GM18858 (cell line): ENCODE data around the gene KRTAP4-2.
"Not testable (repeated sequence)": the region's sequence is repeated elsewhere in the genome, so short reads cannot be mapped to it uniquely, and the experiment has no call there.

Experiments used
- ATAC-seq: cut with Tn5 transposase; IDR thresholded peaks from one replicate; pipeline ENCODE4 v1.9.1; 2021; ENCODE audit not compliant: unreplicated experiment

The KRTAP4-2 gene

GRCh38 chr17:41163828-41164227 lies 14.2 kb downstream of the KRTAP4-2 start:
- ATAC-seq, result no peak

GRCh38 chr17:41160648-41161047 lies 17.4 kb downstream of the KRTAP4-2 start, which contains the start of gene KRTAP4-4:
TSS of gene KRTAP4-4 (minus strand) at chr17:41160748. CDS start at chr17:41160691, 57 bp downstream.
- no peak for ATAC-seq

- ATAC-seq, result not testable (repeated sequence)
Measured at GRCh38 chr17:41160190-41160589, 17.8 kb downstream of the KRTAP4-2 start.

DNA sequence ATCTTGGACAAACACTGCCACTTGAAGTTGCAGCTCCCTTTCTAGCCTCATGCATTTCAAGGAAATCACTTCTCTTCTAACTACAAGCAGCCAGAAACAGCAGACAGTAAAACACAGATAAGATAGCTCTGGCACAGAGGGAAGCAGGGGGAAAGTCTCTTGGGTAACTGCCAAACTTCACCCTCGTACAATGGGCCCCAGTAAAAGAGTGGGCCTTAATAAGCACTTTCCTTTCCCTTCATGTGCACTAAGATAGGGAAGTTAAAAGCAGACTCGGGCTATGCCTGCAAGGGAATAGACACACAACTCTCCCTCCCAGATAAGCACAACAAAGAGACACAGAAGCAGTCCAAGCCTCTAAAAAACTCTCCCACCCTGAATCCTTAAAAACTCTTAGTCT lies 24.2 kb downstream of the KRTAP4-2 start:
- ATAC-seq, result no peak

DNA sequence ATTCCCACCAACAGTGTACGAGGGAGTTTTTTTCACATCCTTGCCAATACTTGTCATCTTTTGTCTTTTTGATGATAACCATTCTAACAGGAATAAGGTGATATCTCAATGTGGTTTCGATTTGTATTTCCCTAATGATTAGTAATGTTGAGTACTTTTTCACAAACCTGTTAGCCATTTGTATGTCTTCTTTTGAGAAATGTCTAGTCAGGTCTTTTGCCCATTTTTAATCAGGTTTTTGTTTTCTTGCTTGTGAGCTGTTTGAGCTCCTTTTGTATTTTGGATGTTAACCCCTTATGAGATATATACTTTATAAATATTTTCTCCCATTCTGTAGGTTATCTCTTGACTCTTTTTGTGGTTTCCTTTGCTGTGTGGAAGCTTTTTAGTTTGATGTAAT lies 26.5 kb downstream of the KRTAP4-2 start:
- ATAC-seq, result no peak

- ATAC-seq, result no peak
Measured at GRCh38 chr17:41150026-41150425, 28.0 kb downstream of the KRTAP4-2 start.

DNA sequence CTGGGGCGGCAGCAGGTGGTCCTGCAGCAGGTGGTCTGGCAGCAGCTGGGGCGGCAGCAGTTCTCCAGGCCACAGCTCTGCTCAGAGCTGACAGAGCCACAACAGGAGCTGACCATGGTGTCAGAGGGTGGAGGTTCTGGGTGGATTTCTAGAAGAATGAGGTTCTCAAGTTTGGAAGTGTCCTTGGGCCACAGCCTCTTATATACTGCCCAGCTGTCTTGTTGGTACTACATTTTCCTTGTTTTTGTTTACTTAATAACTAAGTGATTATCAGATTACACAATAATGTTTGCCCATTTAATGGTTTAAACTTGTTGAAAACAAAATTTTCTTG lies 28.4 kb downstream of the KRTAP4-2 start, which contains the start of gene KRTAP4-5:
TSS of gene KRTAP4-5 (minus strand) at position 174 of the 334 bp plus-strand sequence. CDS start at position 116, 58 bp downstream.
- ATAC-seq, result no peak

DNA sequence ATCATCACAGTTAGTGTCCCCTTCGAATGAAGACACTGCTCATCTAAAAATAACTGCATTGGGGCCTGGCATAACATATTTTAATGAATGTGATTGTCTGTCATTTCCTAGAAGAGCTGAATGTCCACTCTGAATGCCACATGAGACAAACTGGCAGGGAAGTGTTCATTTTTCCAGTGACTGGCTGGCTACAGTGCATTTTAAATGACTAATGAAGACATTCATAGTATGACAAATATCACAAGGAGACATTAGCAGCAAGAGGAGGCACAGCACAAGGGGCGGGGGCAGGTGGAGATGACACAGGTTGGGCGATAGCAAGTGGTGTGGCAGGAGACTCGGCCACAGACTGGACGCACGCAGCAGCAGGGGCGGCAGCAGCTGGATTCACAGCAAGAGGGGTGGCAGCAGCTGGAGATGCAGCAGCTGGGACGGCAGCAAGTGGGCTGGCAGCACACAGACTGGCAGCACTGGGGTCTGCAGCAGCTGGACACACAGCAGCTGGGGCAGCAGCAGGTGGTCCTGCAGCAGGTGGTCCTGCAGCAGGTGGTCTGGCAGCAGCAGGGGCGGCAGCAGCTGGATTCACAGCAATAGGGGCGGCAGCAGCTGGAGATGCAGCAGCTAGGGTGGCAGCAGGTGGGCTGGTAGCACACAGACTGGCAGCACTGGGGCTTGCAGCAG lies 28.9 kb downstream of the KRTAP4-2 start:
- not testable (repeated sequence) for ATAC-seq

- no peak for ATAC-seq
Measured at GRCh38 chr17:41147531-41148204, 30.4 kb downstream of the KRTAP4-2 start.

GRCh38 chr17:41145261-41145660 lies 32.8 kb downstream of the KRTAP4-2 start:
- ATAC-seq, result no peak

DNA sequence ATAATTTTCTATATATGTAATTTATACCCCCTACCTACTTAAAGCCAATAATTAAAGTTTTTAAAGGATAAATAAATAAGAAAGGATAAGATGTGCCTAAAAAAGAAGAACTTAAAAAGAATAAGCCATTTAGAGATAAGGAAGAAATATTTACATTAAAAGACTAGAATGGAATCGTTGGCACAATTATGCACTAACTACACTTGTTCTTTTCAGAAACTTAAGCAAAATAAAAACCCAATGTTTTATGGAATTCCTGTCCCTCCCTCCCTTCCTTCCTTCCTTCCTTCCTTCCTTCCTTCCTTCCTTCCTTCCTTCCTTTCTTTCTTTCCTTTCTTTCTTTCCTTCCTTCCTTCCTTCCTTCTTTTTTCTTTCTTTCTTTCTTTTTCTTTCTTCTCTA lies 33.2 kb downstream of the KRTAP4-2 start:
- ATAC-seq, result no peak

DNA sequence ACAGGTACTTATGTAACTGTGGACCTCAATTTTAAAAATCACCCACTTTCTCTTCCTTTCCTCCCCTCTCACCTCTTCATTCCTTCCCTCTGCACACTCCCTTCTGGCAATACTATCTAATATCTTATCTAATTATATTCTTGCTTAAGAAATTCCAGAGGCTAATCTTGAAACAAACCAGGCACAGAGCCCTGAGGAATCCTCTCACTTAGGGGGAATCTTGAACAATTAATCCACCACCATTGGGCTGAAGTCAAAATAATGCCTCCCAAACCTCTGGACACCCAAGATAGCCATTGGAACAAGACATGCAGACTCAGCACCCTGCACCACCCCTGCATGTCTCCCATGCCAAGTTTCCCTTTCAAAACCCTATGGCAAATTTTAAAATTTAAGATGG lies 36.7 kb downstream of the KRTAP4-2 start:
- ATAC-seq, result no peak

DNA sequence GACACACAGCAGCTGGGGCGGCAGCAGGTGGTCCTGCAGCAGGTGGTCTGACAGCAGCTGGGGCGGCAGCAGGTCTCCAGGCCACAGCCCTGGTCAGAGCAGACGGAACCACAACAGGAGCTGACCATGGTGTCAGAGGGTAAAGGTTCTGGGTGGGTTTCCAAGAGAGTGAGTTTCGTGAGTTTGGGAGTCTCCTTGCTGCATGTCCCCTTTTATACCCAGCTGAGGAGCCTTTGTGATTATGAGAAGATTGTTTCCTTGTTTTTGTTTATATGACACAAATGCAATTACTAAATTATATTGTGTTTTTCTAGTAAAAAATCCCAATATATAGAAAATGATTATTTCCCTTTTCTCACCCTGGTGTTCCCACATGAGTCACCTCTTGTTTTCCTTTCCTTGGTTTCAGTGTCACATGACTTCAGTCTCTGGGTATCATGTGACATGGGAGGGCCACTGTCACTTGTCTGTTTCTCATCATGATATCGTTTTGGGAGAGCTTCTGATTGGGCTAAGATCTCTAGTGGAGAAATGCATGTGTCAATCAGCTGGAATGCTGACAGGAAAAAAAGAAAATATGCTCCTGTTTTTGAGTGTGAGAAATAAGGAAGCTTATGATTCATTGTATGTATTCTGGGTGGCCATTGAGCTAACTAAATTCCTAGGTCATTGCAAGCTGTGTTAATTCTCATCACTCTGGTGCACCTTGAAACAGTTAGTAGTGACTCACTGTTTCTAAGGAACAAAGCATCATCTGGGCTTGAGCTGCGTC lies 37.5 kb downstream of the KRTAP4-2 start, which contains the start of gene KRTAP4-6:
TSS of gene KRTAP4-6 (minus strand) at position 185 of the 772 bp plus-strand sequence. CDS start at position 128, 57 bp downstream.
- no peak for ATAC-seq

- not testable (repeated sequence) for ATAC-seq
Measured at GRCh38 chr17:41139865-41140264, 38.2 kb downstream of the KRTAP4-2 start.

DNA sequence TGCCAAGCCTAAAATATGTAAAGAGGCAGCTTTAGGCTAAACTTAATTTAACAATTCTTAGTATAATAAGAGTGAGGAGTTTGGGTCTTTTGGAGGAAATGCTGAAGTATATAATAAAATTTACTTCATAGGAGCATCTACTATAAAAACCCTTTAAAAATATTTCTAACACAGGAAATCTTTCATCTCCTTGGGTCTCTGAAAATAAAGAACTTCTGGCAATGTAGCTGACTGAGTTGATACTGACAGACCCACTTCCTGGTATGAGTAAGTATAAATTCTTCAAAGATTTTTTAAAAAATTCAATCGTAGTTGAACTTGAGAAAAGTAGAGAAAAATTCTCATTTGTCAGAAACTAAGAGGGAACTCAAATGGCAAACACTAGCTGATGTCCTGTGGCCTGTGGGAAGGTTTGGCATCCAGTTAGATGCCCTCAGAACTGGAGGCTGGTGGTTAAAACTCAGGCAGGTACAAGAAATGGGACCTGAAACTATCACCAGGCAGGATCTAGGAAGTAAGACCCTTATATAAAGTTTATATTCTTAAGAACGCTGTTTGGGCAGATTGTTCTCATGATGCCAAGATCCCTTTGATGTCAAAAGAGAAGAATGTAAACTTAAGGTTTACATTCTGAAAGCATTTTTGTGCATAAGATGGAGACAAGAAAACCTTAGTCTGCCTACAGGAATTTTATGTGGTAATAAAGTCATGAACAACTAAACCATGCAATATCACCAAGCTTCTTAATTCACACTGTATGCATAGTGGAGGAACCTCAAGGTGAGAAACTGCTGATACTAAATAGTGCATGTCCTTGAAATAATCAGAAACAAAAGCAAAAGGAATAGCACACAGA lies 43.9 kb downstream of the KRTAP4-2 start:
- no peak for ATAC-seq

- no peak for ATAC-seq
Measured at GRCh38 chr17:41131979-41132378, 46.0 kb downstream of the KRTAP4-2 start.
